HG02623 (cell line): ENCODE data around the gene TPM2.

Experiments used
- ATAC-seq: cut with Tn5 transposase; IDR thresholded peaks from one replicate; pipeline ENCODE4 v1.9.1; 2021; ENCODE audit warnings: moderate library complexity; ENCODE audit not compliant: unreplicated experiment

Gene TPM2

GRCh38 chr9:35635730-35636129 is 54.0 kb downstream of the TPM2 start:
- no peak for ATAC-seq
